Osteocyte (in vitro differentiated cells): ENCODE data around the gene ARHGEF33. TPM values are rescaled to one million over a fixed set of nuclear protein-coding genes. Genes with fewer than 3 reads are reported as not detected.

Experiments
- DNase-seq: peaks from one replicate; pipeline ENCODE4 v3.0.0; 2021; ENCODE audit warnings: mixed read lengths; ENCODE audit not compliant: unreplicated experiment; ENCODE audit errors: extremely low spot score
- H3K27ac Mint-ChIP-seq: one replicate; pipeline ENCODE4 v1.8.0; 2021; ENCODE audit warnings: mild to moderate bottlenecking, mixed read lengths; ENCODE audit not compliant: unreplicated experiment
- H3K27me3 Mint-ChIP-seq: one replicate; pipeline ENCODE4 v1.8.0; 2021; ENCODE audit warnings: mixed read lengths; ENCODE audit not compliant: unreplicated experiment
- H3K36me3 Mint-ChIP-seq: one replicate; pipeline ENCODE4 v1.8.0; 2021; ENCODE audit warnings: mixed read lengths; ENCODE audit not compliant: unreplicated experiment
- H3K4me1 Mint-ChIP-seq: one replicate; pipeline ENCODE4 v1.8.0; 2021; ENCODE audit warnings: mixed read lengths; ENCODE audit not compliant: unreplicated experiment
- H3K4me3 Mint-ChIP-seq: one replicate; pipeline ENCODE4 v1.8.0; 2021; ENCODE audit warnings: mild to moderate bottlenecking, moderate library complexity, mixed read lengths; ENCODE audit not compliant: unreplicated experiment
- H3K9me3 Mint-ChIP-seq: one replicate; pipeline ENCODE4 v1.8.0; 2021; ENCODE audit warnings: mixed read lengths; ENCODE audit not compliant: unreplicated experiment
- total RNA-seq: library from RNA; stranded (reverse); gene quantifications from 2 replicates; pipeline ENCODE4 v1.2.1, GENCODE V29; 2021
- TF ChIP-seq, protein P1 (sequence below): fragments of 200-600 bp; sonication (generic); IDR thresholded peaks from 2 replicates; pipeline ENCODE4 v1.5.0; 2021; ENCODE audit warnings: antibody characterized with exemption, mild to moderate bottlenecking, moderate library complexity

Gene ARHGEF33
- total RNA-seq, 1 donor from 2014 or later: 0.48 TPM

DNA sequence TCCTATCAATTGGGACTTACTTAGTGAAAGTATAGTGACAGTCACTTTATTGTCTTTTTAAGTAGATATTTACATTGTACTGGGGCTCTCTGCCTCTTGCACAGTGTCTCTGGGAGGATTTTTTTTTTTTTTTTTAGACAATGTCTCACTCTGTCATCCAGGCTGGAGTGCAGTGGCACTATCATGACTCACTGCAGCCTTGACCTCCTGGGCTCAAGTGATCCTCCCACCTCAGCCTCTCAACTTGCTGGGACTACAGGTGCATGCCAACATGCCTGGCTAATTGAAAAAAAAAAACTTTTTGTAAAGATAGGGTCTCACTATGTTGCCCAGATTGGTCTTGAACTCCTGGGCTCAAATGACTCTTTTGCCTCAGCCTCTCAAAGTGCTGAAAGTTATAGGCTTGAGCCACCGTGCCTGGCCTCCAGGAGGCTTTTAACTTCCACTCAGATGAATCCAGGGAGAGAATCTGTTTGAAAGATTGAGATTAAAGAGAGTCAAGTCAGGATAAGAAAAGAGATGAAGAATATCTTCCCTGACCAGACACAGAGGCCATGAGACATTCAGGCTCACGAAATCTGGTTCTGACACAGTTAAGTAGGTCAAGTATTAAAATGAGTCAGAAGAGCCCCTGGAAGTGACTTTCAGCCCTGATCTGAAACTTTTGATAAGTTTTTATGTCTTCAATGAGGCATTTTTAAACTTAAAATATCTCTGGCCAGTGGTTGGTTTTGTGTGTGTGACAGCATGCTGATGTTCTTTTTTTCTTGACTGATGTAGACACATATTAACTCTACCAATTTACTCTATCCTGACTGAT, 18.3 kb downstream of the ARHGEF33 start:
- H3K36me3 Mint-ChIP-seq: no peaks in the 10 kb centered on the region
- no peaks in the 10 kb centered on the region for H3K27me3 Mint-ChIP-seq
- TF ChIP-seq, protein P1, sequence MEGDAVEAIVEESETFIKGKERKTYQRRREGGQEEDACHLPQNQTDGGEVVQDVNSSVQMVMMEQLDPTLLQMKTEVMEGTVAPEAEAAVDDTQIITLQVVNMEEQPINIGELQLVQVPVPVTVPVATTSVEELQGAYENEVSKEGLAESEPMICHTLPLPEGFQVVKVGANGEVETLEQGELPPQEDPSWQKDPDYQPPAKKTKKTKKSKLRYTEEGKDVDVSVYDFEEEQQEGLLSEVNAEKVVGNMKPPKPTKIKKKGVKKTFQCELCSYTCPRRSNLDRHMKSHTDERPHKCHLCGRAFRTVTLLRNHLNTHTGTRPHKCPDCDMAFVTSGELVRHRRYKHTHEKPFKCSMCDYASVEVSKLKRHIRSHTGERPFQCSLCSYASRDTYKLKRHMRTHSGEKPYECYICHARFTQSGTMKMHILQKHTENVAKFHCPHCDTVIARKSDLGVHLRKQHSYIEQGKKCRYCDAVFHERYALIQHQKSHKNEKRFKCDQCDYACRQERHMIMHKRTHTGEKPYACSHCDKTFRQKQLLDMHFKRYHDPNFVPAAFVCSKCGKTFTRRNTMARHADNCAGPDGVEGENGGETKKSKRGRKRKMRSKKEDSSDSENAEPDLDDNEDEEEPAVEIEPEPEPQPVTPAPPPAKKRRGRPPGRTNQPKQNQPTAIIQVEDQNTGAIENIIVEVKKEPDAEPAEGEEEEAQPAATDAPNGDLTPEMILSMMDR: no peak
- no peaks in the 10 kb centered on the region for H3K4me1 Mint-ChIP-seq
- no peak overlapping the region for H3K27ac Mint-ChIP-seq
- no peak for DNase-seq
- no peak overlapping the region for H3K4me3 Mint-ChIP-seq
- H3K9me3 Mint-ChIP-seq: no peaks in the 10 kb centered on the region

DNA sequence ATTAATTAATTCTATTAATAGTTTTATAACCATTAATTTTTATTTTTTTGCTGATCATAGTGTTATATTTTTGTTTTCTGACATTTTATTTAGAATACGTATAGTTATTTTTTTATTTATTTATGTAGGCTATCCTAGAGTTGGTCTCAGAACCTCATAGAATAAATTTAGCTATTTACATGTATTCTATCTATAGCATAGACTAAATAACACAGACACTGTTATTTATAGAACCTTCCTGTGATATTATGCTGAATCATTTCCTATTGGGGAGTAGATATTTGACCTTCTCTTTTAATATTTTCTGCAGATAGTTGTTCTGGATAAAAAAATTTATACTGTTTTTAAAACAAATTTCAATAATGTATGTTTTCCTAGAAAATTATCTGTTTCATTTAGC, 20.2 kb downstream of the ARHGEF33 start:
- TF ChIP-seq, protein P1: no peak
- H3K4me1 Mint-ChIP-seq: no peaks in the 10 kb centered on the region
- H3K36me3 Mint-ChIP-seq: no peaks in the 10 kb centered on the region
- H3K27ac Mint-ChIP-seq: no peak overlapping the region
- no peaks in the 10 kb centered on the region for H3K9me3 Mint-ChIP-seq
- no peak for DNase-seq
- H3K27me3 Mint-ChIP-seq: no peaks in the 10 kb centered on the region
- no peak overlapping the region for H3K4me3 Mint-ChIP-seq

DNA sequence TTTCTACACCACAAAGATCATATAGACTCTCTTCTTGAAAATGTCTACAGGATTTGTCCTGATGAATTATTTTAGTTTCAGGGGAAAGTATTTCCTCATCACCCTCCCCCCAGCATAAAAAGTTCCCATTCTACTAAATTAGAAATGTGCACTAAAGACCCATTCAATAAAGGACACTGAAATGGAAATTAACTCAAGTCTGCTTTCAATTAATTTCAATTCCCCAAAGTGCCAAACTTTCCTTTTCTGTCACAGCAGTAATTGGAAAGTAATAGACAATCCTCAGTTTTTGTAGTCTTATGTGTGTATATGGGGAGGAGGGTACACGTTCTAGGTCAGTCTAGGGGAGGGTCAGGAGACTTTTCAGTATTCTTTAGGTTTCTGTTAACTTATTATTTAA, 21.5 kb downstream of the ARHGEF33 start:
- Mint-ChIP-seq H3K27me3 (peaks cover 1% of the 10 kb centered on the region), H3K9me3 (no peaks in the 10 kb centered on the region), H3K4me1 (no peaks in the 10 kb centered on the region), H3K27ac (no peak overlapping the region), H3K4me3 (no peak overlapping the region), H3K36me3 (no peaks in the 10 kb centered on the region)
- no peak for DNase-seq
- TF ChIP-seq, protein P1: no peak

DNA sequence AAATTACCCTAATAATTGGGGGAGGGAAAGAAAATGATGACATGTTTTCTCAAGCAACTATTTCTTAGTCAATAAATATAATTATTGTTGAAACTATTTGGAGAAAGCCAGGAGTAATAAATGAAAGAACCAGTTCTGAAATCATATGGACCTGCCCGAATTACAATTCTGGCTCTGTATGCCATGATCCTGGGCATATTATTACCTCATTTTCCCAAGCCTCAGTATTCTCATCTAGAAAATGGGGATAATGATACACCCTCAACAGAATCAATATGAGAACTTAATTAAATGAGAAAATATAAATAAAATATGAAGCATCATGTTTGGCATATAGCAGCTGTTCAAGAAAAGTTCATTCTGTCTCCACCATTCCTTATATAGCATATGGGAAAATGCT, 22.9 kb downstream of the ARHGEF33 start:
- H3K4me1 Mint-ChIP-seq: no peaks in the 10 kb centered on the region
- no peak overlapping the region for H3K4me3 Mint-ChIP-seq
- no peaks in the 10 kb centered on the region for H3K9me3 Mint-ChIP-seq
- TF ChIP-seq, protein P1: no peak
- peaks cover 2% of the 10 kb centered on the region for H3K27me3 Mint-ChIP-seq
- no peak overlapping the region for H3K27ac Mint-ChIP-seq
- no peaks in the 10 kb centered on the region for H3K36me3 Mint-ChIP-seq
- DNase-seq: no peak

DNA sequence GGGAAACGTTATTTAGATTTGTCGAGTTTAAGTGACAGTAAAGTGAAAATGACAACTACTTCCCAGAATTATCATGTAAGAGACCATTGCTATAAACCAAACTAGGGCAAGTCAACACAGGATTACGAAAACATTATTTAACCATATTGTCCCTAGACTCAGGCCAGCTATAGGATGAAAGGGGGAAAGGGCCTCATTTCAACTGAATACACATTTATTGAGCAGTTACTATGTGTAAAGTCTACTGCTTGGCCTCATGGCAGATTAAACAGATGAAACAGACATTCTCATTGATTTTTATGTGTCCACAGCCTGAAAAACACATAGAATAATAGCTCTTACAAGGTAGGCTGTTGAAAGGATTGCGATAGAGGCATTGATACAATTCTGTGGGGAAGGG, 32.7 kb downstream of the ARHGEF33 start:
- Mint-ChIP-seq H3K4me1 (no peaks in the 10 kb centered on the region), H3K4me3 (no peak overlapping the region), H3K27ac (no peak overlapping the region), H3K9me3 (no peaks in the 10 kb centered on the region), H3K36me3 (no peaks in the 10 kb centered on the region), H3K27me3 (peaks cover 18% of the 10 kb centered on the region)
- DNase-seq: no peak
- TF ChIP-seq, protein P1: no peak
